Gastroesophageal sphincter (tissue), 4 donors: ENCODE measurements around the gene EPAS1. TPM values are rescaled to one million over a fixed set of nuclear protein-coding genes. Genes with fewer than 3 reads are reported as not detected.
A peak's percentile ranks its signal among the peaks of the same experiment; 100 is the strongest.

Source experiments
- ATAC-seq: fragments of 150-250 bp; one replicate; pipeline ENCODE4 v1.9.1; 2016; ENCODE audit warnings: mild to moderate bottlenecking, moderate library complexity
- H3K27ac ChIP-seq, 4 donors: fragments of 200-600 bp; sonication (generic) in 3 of 4; 1 replicate in 3 of 4; 2 replicates in 1 of 4; pipeline ENCODE4 v1.5.1; 2016 to 2019
- H3K27me3 ChIP-seq: fragments of 200-600 bp; sonication (generic); one replicate; pipeline ENCODE4 v1.5.1; 2019
- H3K36me3 ChIP-seq, 2 donors: fragments of 200-600 bp; sonication (generic); one replicate each; pipeline ENCODE4 v1.5.1; 2019; ENCODE audit warnings: control low read depth in 1 of 2
- H3K4me1 ChIP-seq, 3 donors: fragments of 200-600 bp; sonication (generic); 1 replicate in 2 of 3; 2 replicates in 1 of 3; pipeline ENCODE4 v1.5.1; 2016 to 2019; ENCODE audit warnings: control low read depth in 2 of 3
- H3K4me3 ChIP-seq, 2 donors: fragments of 200-600 bp; sonication (generic); one replicate each; pipeline ENCODE4 v1.5.1; 2019; ENCODE audit warnings: mild to moderate bottlenecking in 1 of 2, moderate library complexity in 1 of 2
- H3K9me3 ChIP-seq, 3 donors: fragments of 200-600 bp; sonication (generic); one replicate each; pipeline ENCODE4 v1.5.1; 2017 to 2019; ENCODE audit warnings: control low read depth in 2 of 3
- EP300 ChIP-seq: sonication (generic); formaldehyde crosslinking; IDR thresholded peaks from one replicate; pipeline ENCODE4 v1.6.1; 2017; ENCODE audit warnings: antibody characterized with exemption, mild to moderate bottlenecking
- POLR2A ChIP-seq, 2 donors: fragments of 450-650 bp; IDR thresholded peaks; one replicate each; pipeline ENCODE4 v1.6.1; 2017; ENCODE audit warnings: antibody characterized with exemption in 2 of 2, mild to moderate bottlenecking in 2 of 2, moderate library complexity in 1 of 2
- POLR2AphosphoS5 ChIP-seq: sonication (generic); formaldehyde crosslinking; IDR thresholded peaks from one replicate; pipeline ENCODE4 v1.6.1; 2017; ENCODE audit warnings: antibody characterized with exemption
- WGBS, 2 donors: methylation state at CpG; one replicate each; pipeline ENCODE4 v1.1.5; 2018; ENCODE audit warnings: low coverage in 1 of 2; 5-methylcytosine and 5-hydroxymethylcytosine counted together
- total RNA-seq, 4 donors: library from RNA; depleted of rRNA; stranded (reverse); fragments of >200 nt; gene quantifications; one replicate each; pipeline ENCODE4 v1.1.0, GENCODE V29; 2016
- TF ChIP-seq, protein P1 (sequence below), 4 experiments: fragments of 200-600 bp in 2 of 4; fragments of 450-650 bp in 2 of 4; sonication (generic) in 1 of 4; IDR thresholded peaks; one replicate each; pipeline ENCODE4 v1.5.1; 2017 to 2019; ENCODE audit warnings: antibody characterized with exemption in 4 of 4, mild to moderate bottlenecking in 2 of 4, moderate library complexity in 2 of 4

The EPAS1 gene
- total RNA-seq, 4 donors from 2014 or later, result 101 to 152 (median 131) TPM

DNA sequence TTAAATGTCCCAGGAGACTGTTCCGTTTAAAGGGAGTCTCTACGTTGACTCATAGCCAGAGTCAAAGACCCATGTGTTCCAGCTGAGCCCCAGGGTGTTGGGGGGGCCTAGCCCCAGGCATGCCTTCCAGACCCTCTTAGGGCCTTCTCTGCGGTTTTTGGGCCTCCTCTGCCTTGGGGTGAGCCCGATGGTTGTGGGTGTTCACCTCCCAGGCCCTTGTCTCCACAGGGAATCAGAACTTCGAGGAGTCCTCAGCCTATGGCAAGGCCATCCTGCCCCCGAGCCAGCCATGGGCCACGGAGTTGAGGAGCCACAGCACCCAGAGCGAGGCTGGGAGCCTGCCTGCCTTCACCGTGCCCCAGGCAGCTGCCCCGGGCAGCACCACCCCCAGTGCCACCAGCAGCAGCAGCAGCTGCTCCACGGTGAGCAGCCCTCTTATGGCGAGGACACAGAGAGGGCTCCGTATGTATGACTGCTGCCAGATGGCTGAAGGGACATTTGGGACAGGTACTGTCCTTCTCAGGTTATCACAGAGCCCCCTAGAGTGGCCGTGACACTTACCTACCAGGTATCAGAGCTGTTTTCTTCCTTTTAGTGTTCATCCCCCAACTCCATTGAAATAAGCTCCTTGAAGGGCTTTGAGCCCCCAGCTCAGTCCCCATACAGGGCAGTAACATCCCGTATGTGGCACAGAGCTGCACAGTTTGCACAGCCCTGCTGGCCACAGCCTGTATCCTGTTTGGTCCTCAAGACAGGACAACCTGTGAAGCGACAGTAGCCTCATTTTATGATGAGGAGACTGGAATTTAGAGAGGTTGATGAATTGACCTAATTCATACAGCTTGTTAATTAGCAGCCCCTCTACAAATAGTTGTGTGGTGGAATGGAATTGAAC lies 80.7 kb downstream of the EPAS1 start:
- H3K4me1 ChIP-seq, result peaks cover 0 to 58% (median 16%) of the 10 kb centered on the region in 3 donors
- 90 to 93% methylated on average over 2 to 4 of the region's 16 CpGs for WGBS, 2 donors
- TF ChIP-seq EP300, result no peak
- TF ChIP-seq, protein P1, sequence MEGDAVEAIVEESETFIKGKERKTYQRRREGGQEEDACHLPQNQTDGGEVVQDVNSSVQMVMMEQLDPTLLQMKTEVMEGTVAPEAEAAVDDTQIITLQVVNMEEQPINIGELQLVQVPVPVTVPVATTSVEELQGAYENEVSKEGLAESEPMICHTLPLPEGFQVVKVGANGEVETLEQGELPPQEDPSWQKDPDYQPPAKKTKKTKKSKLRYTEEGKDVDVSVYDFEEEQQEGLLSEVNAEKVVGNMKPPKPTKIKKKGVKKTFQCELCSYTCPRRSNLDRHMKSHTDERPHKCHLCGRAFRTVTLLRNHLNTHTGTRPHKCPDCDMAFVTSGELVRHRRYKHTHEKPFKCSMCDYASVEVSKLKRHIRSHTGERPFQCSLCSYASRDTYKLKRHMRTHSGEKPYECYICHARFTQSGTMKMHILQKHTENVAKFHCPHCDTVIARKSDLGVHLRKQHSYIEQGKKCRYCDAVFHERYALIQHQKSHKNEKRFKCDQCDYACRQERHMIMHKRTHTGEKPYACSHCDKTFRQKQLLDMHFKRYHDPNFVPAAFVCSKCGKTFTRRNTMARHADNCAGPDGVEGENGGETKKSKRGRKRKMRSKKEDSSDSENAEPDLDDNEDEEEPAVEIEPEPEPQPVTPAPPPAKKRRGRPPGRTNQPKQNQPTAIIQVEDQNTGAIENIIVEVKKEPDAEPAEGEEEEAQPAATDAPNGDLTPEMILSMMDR (IDR thresholded peaks at IDR 0.05), result no peak
- no peak for TF ChIP-seq POLR2A (IDR thresholded peaks at IDR 0.05)
- TF ChIP-seq POLR2AphosphoS5, result no peak
- no peaks in the 10 kb centered on the region for H3K27me3 ChIP-seq
- peaks cover 0 to 92% of the 10 kb centered on the region in 2 donors for H3K36me3 ChIP-seq
- H3K9me3 ChIP-seq, result peaks cover 0 to 3% (median 0%) of the 10 kb centered on the region in 3 donors
- no peak for ATAC-seq
- H3K27ac ChIP-seq, result peak overlapping the region in 3 of 4 donors; percentile 31 to 55 (median 48)
- H3K4me3 ChIP-seq, result no peak overlapping the region

DNA sequence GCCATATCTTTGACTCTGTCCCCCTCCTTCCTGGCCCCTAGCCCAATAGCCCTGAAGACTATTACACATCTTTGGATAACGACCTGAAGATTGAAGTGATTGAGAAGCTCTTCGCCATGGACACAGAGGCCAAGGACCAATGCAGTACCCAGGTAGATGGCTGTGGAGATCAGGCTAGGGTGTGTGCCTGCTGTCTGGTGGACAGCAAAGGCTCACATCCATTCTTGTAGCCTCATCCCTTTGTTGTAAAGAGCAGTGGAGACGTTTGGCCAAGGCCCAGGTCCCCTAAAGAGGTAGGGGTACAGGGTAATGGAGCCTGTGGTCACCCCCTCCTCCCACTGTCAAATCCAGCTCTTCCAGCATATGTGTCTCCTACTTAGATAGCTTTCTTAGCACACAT lies 81.4 kb downstream of the EPAS1 start:
- no peaks in the 10 kb centered on the region for H3K9me3 ChIP-seq
- no peak overlapping the region for H3K4me3 ChIP-seq
- H3K4me1 ChIP-seq, result peaks cover 0 to 58% (median 16%) of the 10 kb centered on the region in 3 donors
- ATAC-seq, result no peak
- 81% methylated on average over 2 of the region's 3 CpGs; no CpG with 5 or more reads in 1 of the 2 donors for WGBS, 2 donors
- peaks cover 0 to 93% of the 10 kb centered on the region in 2 donors for H3K36me3 ChIP-seq
- H3K27ac ChIP-seq, result peak overlapping the region in 1 of 4 donors; percentile 54
- TF ChIP-seq POLR2A (IDR thresholded peaks at IDR 0.05) (no peak), EP300 (no peak), POLR2AphosphoS5 (no peak)
- TF ChIP-seq, protein P1 (IDR thresholded peaks at IDR 0.05), result no peak
- H3K27me3 ChIP-seq, result no peaks in the 10 kb centered on the region

DNA sequence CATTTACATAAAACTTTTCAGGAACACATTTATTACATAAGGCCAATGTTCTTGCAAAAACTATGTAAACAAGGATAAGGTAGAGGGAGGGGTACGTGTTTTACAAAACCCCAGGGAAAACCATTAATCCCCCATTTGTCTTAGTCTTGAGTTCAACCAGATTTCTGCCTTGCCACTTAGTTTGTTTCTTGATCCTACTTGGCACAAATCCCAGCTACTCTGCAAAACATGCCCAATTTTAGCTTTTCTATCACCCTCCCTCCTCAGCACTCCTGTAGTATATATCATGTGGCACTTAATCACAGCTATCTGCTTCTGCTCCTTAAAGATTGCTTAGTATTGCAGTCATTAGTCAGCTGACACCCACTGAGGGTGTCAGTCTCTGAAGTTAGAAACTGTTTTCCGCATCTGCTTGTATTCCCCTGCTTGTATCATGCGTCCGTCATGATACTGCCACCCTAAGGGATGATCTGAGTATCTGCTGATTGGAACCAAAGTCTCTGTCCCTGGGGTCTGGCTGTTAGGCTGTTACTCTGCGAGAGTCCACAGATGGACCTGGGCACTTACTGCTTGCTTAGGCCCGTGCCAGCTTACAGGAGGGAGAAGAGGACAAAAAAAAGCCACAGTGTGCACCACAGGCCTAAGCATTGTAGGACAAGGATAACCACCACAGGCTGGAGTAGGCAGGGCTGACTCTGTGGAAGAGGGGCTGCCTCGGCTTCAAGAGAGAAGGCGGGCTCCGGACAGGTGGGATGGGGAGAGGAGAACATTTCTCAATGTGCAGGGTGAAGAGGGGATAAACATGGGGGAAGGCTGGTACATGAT lies 82.2 kb downstream of the EPAS1 start:
- Histone ChIP-seq H3K27me3 (no peaks in the 10 kb centered on the region), H3K4me1 (peaks cover 0 to 58% (median 16%) of the 10 kb centered on the region in 3 donors), H3K9me3 (no peaks in the 10 kb centered on the region), H3K27ac (peak overlapping the region in 3 of 4 donors; percentile 19 to 54 (median 26)), H3K36me3 (peaks cover 0 to 93% of the 10 kb centered on the region in 2 donors), H3K4me3 (no peak overlapping the region)
- WGBS, 2 donors, result 35 to 58% methylated on average over 5 of the region's 9 CpGs
- ATAC-seq, result peak; percentile 60
- TF ChIP-seq EP300 (no peak), POLR2AphosphoS5 (peak; percentile 72)
- TF ChIP-seq, protein P1 (IDR thresholded peaks at IDR 0.05), result no peak

DNA sequence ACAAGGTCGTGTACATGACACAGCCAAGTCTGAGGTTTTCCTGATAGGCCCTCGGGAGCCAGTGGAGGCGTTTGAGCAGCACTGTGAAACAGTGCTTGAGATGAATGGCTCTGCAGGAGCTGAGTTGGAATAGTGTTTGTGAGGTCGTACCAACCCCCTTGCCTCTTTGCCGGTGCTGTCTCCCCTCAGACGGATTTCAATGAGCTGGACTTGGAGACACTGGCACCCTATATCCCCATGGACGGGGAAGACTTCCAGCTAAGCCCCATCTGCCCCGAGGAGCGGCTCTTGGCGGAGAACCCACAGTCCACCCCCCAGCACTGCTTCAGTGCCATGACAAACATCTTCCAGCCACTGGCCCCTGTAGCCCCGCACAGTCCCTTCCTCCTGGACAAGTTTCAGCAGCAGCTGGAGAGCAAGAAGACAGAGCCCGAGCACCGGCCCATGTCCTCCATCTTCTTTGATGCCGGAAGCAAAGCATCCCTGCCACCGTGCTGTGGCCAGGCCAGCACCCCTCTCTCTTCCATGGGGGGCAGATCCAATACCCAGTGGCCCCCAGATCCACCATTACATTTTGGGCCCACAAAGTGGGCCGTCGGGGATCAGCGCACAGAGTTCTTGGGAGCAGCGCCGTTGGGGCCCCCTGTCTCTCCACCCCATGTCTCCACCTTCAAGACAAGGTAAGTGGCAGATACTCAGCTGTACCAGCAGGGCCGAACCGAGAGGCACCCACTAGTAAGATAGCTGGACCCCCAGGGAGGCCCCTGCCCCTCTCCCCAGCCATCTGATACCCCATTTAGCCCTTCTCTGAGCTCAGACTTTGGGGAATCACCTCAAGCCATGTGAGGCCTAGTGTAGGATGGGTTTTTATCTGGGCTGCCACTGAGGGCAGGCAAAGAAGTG lies 83.1 kb downstream of the EPAS1 start:
- ATAC-seq, result no peak
- peaks cover 0 to 58% (median 16%) of the 10 kb centered on the region in 3 donors for H3K4me1 ChIP-seq
- no peaks in the 10 kb centered on the region for H3K9me3 ChIP-seq
- 88 to 93% methylated on average over 3 to 10 of the region's 22 CpGs for WGBS, 2 donors
- H3K36me3 ChIP-seq, result peaks cover 0 to 93% of the 10 kb centered on the region in 2 donors
- no peaks in the 10 kb centered on the region for H3K27me3 ChIP-seq
- no peak overlapping the region for H3K4me3 ChIP-seq
- H3K27ac ChIP-seq, result peak overlapping the region in 3 of 4 donors; percentile 19 to 54 (median 24)
- TF ChIP-seq, protein P1 (IDR thresholded peaks at IDR 0.05), result no peak
- TF ChIP-seq POLR2AphosphoS5 (no peak), EP300 (no peak), POLR2A (IDR thresholded peaks at IDR 0.05) (no peak)
